HUES64 (cell line): Measurements from ENCODE around the gene C1QTNF2.
"Not testable (repeated sequence)": the region's sequence is repeated elsewhere in the genome, so short reads cannot be mapped to it uniquely, and the experiment has no call there.

Experiments
- H3K27ac ChIP-seq: 2 replicates; pipeline ENCODE4 v1.7.0; 2013; ENCODE audit warnings: low read depth, low read length, inconsistent platforms
- H3K27me3 ChIP-seq: 2 replicates; pipeline ENCODE4 v1.6.1; 2013; ENCODE audit warnings: mild to moderate bottlenecking, low read length; ENCODE audit not compliant: insufficient read depth
- H3K36me3 ChIP-seq: 2 replicates; pipeline ENCODE4 v1.6.1; 2013; ENCODE audit warnings: mild to moderate bottlenecking, low read length; ENCODE audit not compliant: insufficient read depth
- H3K4me1 ChIP-seq: 2 replicates; pipeline ENCODE4 v1.6.1; 2013; ENCODE audit warnings: mild to moderate bottlenecking, low read length, moderate library complexity; ENCODE audit not compliant: insufficient read depth
- H3K4me3 ChIP-seq: 2 replicates; pipeline ENCODE4 v1.5.1; 2013; ENCODE audit warnings: mild to moderate bottlenecking, low read length, moderate library complexity
- H3K9ac ChIP-seq: 2 replicates; pipeline ENCODE4 v1.6.1; 2013; ENCODE audit warnings: mild to moderate bottlenecking, low read depth, low read length
- H3K9me3 ChIP-seq: 2 replicates; pipeline ENCODE4 v1.6.1; 2013; ENCODE audit warnings: low read depth, low read length; ENCODE audit not compliant: insufficient read depth
- WGBS: fragments of 150-250, 120-280 bp; methylation state at CpG from one replicate; pipeline ENCODE4 v1.1.7; 2013; ENCODE audit warnings: missing lambda C conversion rate; 5-methylcytosine and 5-hydroxymethylcytosine counted together

C1QTNF2 gene

GRCh38 chr5:160342413-160342941 lies 27.9 kb downstream of the C1QTNF2 start:
- H3K36me3 ChIP-seq, result no peaks in the 10 kb centered on the region
- H3K4me3 ChIP-seq, result no peak overlapping the region
- no peak overlapping the region for H3K9ac ChIP-seq
- WGBS, result 93% methylated on average over 4 of the region's 4 CpGs
- H3K27me3 ChIP-seq, result no peaks in the 10 kb centered on the region
- peaks cover 9% of the 10 kb centered on the region; the same call in 1 of the 2 replicates for H3K4me1 ChIP-seq
- no peak overlapping the region for H3K27ac ChIP-seq
- no peaks in the 10 kb centered on the region for H3K9me3 ChIP-seq

- Histone ChIP-seq H3K9ac (no peak overlapping the region), H3K9me3 (no peaks in the 10 kb centered on the region), H3K27me3 (no peaks in the 10 kb centered on the region), H3K4me1 (peaks cover 13% of the 10 kb centered on the region; the same call in 1 of the 2 replicates), H3K36me3 (no peaks in the 10 kb centered on the region), H3K27ac (no peak overlapping the region), H3K4me3 (no peak overlapping the region)
- 89% methylated on average over 5 of the region's 6 CpGs for WGBS
Observed at GRCh38 chr5:160341309-160341870, 29.0 kb downstream of the C1QTNF2 start.

- not testable (repeated sequence) for H3K9ac ChIP-seq
Observed at GRCh38 chr5:160340513-160340912, 29.9 kb downstream of the C1QTNF2 start.

GRCh38 chr5:160339406-160340130 lies 30.9 kb downstream of the C1QTNF2 start:
- H3K9me3 ChIP-seq, result no peaks in the 10 kb centered on the region
- no peaks in the 10 kb centered on the region for H3K36me3 ChIP-seq
- 87% methylated on average over 9 of the region's 10 CpGs for WGBS
- no peak overlapping the region for H3K9ac ChIP-seq
- no peak overlapping the region for H3K4me3 ChIP-seq
- peaks cover 13% of the 10 kb centered on the region; the same call in 1 of the 2 replicates for H3K4me1 ChIP-seq
- H3K27ac ChIP-seq, result no peak overlapping the region
- no peaks in the 10 kb centered on the region for H3K27me3 ChIP-seq

More at GRCh38 chr5:160340513-160340912, 29.9 kb downstream of the C1QTNF2 start:
- peaks cover 13% of the 10 kb centered on the region; the same call in 1 of the 2 replicates for H3K4me1 ChIP-seq
- H3K4me3 ChIP-seq, H3K9me3 ChIP-seq, H3K36me3 ChIP-seq, H3K27ac ChIP-seq, H3K27me3 ChIP-seq: not testable (repeated sequence)

- H3K9ac ChIP-seq, H3K4me1 ChIP-seq, H3K27ac ChIP-seq, H3K27me3 ChIP-seq, H3K36me3 ChIP-seq, H3K4me3 ChIP-seq, H3K9me3 ChIP-seq: not testable (repeated sequence)
- 100% methylated on average over 3 of the region's 3 CpGs for WGBS
Observed at GRCh38 chr5:160334716-160335115, 35.7 kb downstream of the C1QTNF2 start.

- Histone ChIP-seq H3K27me3 (no peaks in the 10 kb centered on the region), H3K9me3 (no peaks in the 10 kb centered on the region), H3K27ac (no peak overlapping the region), H3K4me3 (no peak overlapping the region), H3K36me3 (no peaks in the 10 kb centered on the region), H3K4me1 (0 out of 2 replicates have a peak, but pooled peaks cover 6% of the 10 kb centered on the region), H3K9ac (no peak overlapping the region)
- 93% methylated on average over 3 of the region's 3 CpGs for WGBS
Observed at GRCh38 chr5:160333721-160334120, 36.7 kb downstream of the C1QTNF2 start.

- WGBS, result 94% methylated on average over 4 of the region's 4 CpGs
- no peak overlapping the region for H3K9ac ChIP-seq
- no peaks in the 10 kb centered on the region for H3K4me1 ChIP-seq
- H3K27me3 ChIP-seq, result no peaks in the 10 kb centered on the region
- H3K4me3 ChIP-seq, result no peak overlapping the region
- no peak overlapping the region for H3K27ac ChIP-seq
- no peaks in the 10 kb centered on the region for H3K36me3 ChIP-seq
- no peaks in the 10 kb centered on the region for H3K9me3 ChIP-seq
Observed at GRCh38 chr5:160330212-160330611, 40.2 kb downstream of the C1QTNF2 start.

GRCh38 chr5:160327818-160328217 lies 42.6 kb downstream of the C1QTNF2 start:
- Histone ChIP-seq H3K36me3 (no peaks in the 10 kb centered on the region), H3K27ac (no peak overlapping the region), H3K4me3 (no peak overlapping the region), H3K27me3 (no peaks in the 10 kb centered on the region), H3K4me1 (no peaks in the 10 kb centered on the region), H3K9ac (no peak overlapping the region), H3K9me3 (no peaks in the 10 kb centered on the region)
- WGBS, result 89% methylated on average over 6 of the region's 6 CpGs

- H3K9ac ChIP-seq, result no peak overlapping the region
- WGBS, result 93% methylated on average over 2 of the region's 2 CpGs
Observed at GRCh38 chr5:160326981-160327380, 43.4 kb downstream of the C1QTNF2 start.

GRCh38 chr5:160325716-160326115 lies 44.7 kb downstream of the C1QTNF2 start:
- H3K9ac ChIP-seq, result no peak overlapping the region
- no peaks in the 10 kb centered on the region for H3K27me3 ChIP-seq
- H3K27ac ChIP-seq, result no peak overlapping the region
- no peaks in the 10 kb centered on the region for H3K9me3 ChIP-seq
- 94% methylated on average over 2 of the region's 2 CpGs for WGBS
- H3K4me3 ChIP-seq, result no peak overlapping the region
- H3K4me1 ChIP-seq, result peaks cover 5% of the 10 kb centered on the region; the same call in 1 of the 2 replicates
- no peaks in the 10 kb centered on the region for H3K36me3 ChIP-seq

More at GRCh38 chr5:160326981-160327380, 43.4 kb downstream of the C1QTNF2 start:
- Histone ChIP-seq H3K27ac (no peak overlapping the region), H3K36me3 (no peaks in the 10 kb centered on the region), H3K4me1 (no peaks in the 10 kb centered on the region), H3K27me3 (no peaks in the 10 kb centered on the region), H3K9me3 (no peaks in the 10 kb centered on the region), H3K4me3 (no peak overlapping the region)

GRCh38 chr5:160324886-160325285 lies 45.5 kb downstream of the C1QTNF2 start:
- Histone ChIP-seq H3K9ac (no peak overlapping the region), H3K4me1 (peaks cover 5% of the 10 kb centered on the region; the same call in 1 of the 2 replicates), H3K4me3 (no peak overlapping the region), H3K9me3 (no peaks in the 10 kb centered on the region), H3K27ac (no peak overlapping the region), H3K36me3 (no peaks in the 10 kb centered on the region), H3K27me3 (no peaks in the 10 kb centered on the region)
- 87% methylated on average over 2 of the region's 2 CpGs for WGBS
